Stimulated activated effector memory CD8-positive, alpha-beta T cell treated with anti-CD3 and anti-CD28 coated beads, Interleukin-12 subunit alpha, Interleukin-12 subunit beta, amount 100 ng/mL, for 72 hours (primary cell): ENCODE results near the gene ABCC8.

ENCODE experiments used
- ATAC-seq: fragments of 150-1000 bp; cut with Tn5 transposase; 2 replicates; pipeline ENCODE4 v1.10.0; 2021
- DNase-seq, 2 donors: peaks; one replicate each; pipeline ENCODE4 v3.0.0; 2021 to 2022; ENCODE audit warnings: low spot score in 2 of 2
- H3K27ac Mint-ChIP-seq: one replicate; pipeline ENCODE4 v1.8.0; 2022; ENCODE audit warnings: mild to moderate bottlenecking, mixed read lengths
- H3K36me3 Mint-ChIP-seq: one replicate; pipeline ENCODE4 v1.8.0; 2022; ENCODE audit warnings: mild to moderate bottlenecking, mixed read lengths
- H3K4me1 Mint-ChIP-seq: one replicate; pipeline ENCODE4 v1.8.0; 2022; ENCODE audit warnings: mixed read lengths
- H3K4me3 Mint-ChIP-seq: one replicate; pipeline ENCODE4 v1.8.0; 2022; ENCODE audit warnings: mild to moderate bottlenecking, mixed read lengths
- H3K9me3 Mint-ChIP-seq: one replicate; pipeline ENCODE4 v1.8.0; 2022; ENCODE audit warnings: mixed read lengths

ABCC8 gene

GRCh38 chr11:17386331-17387084, 90.1 kb downstream of the ABCC8 start:
- Mint-ChIP-seq H3K36me3 (peaks cover 6% of the 10 kb centered on the region), H3K9me3 (no peaks in the 10 kb centered on the region), H3K4me1 (peaks cover 13% of the 10 kb centered on the region), H3K27ac (no peak overlapping the region), H3K4me3 (no peak overlapping the region)
- ATAC-seq (peak; percentile 56), DNase-seq (peak in 1 of 2 donors; percentile 70)

- ATAC-seq (no peak), DNase-seq (no peak)
- Mint-ChIP-seq H3K36me3 (peaks cover 6% of the 10 kb centered on the region), H3K4me3 (no peak overlapping the region), H3K27ac (no peak overlapping the region), H3K4me1 (peaks cover 13% of the 10 kb centered on the region), H3K9me3 (no peaks in the 10 kb centered on the region)
These were observed 90.7 kb downstream of the ABCC8 start for GRCh38 chr11:17385926-17386325.

GRCh38 chr11:17385492-17385891, 91.2 kb downstream of the ABCC8 start:
- no peak for ATAC-seq
- Mint-ChIP-seq H3K4me3 (no peak overlapping the region), H3K4me1 (peaks cover 13% of the 10 kb centered on the region), H3K36me3 (peaks cover 6% of the 10 kb centered on the region), H3K9me3 (no peaks in the 10 kb centered on the region), H3K27ac (no peak overlapping the region)
- DNase-seq, result no peak

- DNase-seq (peak; percentile 67 to 82), ATAC-seq (peak; percentile 61)
- H3K4me3 Mint-ChIP-seq, result no peak overlapping the region
- no peak overlapping the region for H3K27ac Mint-ChIP-seq
- H3K36me3 Mint-ChIP-seq, result no peaks in the 10 kb centered on the region
- H3K4me1 Mint-ChIP-seq, result peaks cover 8% of the 10 kb centered on the region
- no peaks in the 10 kb centered on the region for H3K9me3 Mint-ChIP-seq
These were observed 92.6 kb downstream of the ABCC8 start for GRCh38 chr11:17384002-17384511.

DNA sequence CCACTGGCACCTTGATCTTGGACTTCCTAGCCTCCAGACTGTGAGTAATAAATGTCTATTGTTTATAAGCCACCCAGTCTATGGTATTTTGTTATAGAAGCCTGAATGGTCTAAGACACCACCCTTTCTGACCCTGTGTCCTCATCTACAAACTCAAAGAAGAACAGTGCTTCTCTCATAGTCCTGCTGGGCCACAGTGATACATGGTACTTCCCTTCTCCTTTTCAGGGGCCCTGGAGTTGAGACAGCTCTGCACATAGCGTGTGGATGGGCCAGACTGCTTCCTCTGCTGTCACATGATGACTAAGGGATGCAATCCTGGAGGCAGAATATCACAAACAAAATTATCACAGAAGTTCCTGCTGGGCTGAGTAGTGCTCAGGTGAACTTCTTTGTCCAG, 93.2 kb downstream of the ABCC8 start:
- Mint-ChIP-seq H3K4me3 (no peak overlapping the region), H3K9me3 (no peaks in the 10 kb centered on the region), H3K4me1 (peaks cover 8% of the 10 kb centered on the region), H3K36me3 (no peaks in the 10 kb centered on the region), H3K27ac (no peak overlapping the region)
- ATAC-seq (no peak), DNase-seq (no peak)

DNA sequence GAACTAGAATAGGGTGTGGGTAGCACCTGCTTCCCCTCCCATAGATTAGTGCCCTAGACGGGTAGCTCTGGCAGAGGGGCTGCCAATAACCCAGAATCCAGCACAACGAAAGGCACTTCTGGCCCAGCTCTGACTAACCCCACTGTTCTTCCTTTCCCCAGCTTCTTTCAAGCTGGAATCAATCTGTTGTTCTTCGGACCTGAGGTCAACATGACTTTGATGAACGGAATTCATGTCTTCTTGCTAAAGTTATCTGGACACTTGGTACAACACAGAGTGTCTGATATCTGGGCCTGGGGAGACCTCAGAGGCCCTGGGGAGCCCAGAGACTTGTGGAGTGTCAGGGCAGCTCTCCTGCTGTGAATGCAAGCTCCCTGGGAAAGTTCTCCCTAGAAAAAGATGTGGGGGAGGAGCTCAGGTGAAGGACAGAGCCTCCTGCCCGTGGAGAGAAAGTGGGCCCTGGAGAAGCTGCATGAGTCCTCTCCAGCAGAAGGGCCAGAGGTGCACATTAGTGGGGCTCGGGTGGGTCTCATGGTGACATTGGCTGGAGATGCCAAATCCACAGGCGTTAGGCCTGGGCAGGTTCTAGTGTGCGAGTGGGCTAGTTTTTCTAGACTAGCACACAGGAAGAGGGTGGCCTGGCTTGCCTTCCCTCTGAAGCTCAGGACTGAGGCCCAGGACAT, 94.5 kb downstream of the ABCC8 start:
- H3K4me1 Mint-ChIP-seq, result peaks cover under 1% of the 10 kb centered on the region
- H3K9me3 Mint-ChIP-seq, result no peaks in the 10 kb centered on the region
- ATAC-seq, result no peak
- no peaks in the 10 kb centered on the region for H3K36me3 Mint-ChIP-seq
- H3K4me3 Mint-ChIP-seq, result no peak overlapping the region
- no peak for DNase-seq
- no peak overlapping the region for H3K27ac Mint-ChIP-seq

- Mint-ChIP-seq H3K36me3 (peaks cover 8% of the 10 kb centered on the region), H3K4me1 (no peaks in the 10 kb centered on the region), H3K4me3 (no peak overlapping the region), H3K27ac (no peak overlapping the region), H3K9me3 (no peaks in the 10 kb centered on the region)
- no peak for ATAC-seq
- no peak for DNase-seq
These were observed 95.5 kb downstream of the ABCC8 start for GRCh38 chr11:17381156-17381555.

- H3K27ac Mint-ChIP-seq, result no peak overlapping the region
- peaks cover 8% of the 10 kb centered on the region for H3K36me3 Mint-ChIP-seq
- DNase-seq (no peak), ATAC-seq (no peak)
- H3K4me3 Mint-ChIP-seq, result no peak overlapping the region
- H3K9me3 Mint-ChIP-seq, result no peaks in the 10 kb centered on the region
- H3K4me1 Mint-ChIP-seq, result no peaks in the 10 kb centered on the region
These were observed 97.1 kb downstream of the ABCC8 start for GRCh38 chr11:17379383-17380180.

DNA sequence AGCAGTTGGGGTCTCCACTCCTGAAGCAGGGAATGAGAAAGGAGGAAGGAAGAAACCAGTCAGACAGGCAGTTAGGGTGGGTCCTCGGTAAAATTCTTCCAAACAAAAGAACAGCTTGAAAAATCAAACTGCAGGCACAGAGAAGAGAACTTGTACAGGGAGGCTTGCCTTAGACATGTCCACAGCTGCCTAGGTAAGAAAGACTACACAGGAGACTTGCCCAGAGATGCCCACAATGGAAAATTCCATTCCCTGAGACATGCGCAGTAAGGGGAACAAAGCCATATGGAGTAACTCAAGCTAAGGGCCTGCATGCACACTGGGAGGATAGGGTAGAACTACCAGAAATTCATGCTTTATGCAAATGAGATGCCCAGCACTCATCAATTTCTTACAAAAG, 98.0 kb downstream of the ABCC8 start:
- Mint-ChIP-seq H3K4me3 (no peak overlapping the region), H3K9me3 (no peaks in the 10 kb centered on the region), H3K27ac (peak overlapping the region; percentile 29), H3K36me3 (peaks cover 8% of the 10 kb centered on the region), H3K4me1 (no peaks in the 10 kb centered on the region)
- no peak for DNase-seq
- ATAC-seq, result no peak

GRCh38 chr11:17376493-17376892, 100.2 kb downstream of the ABCC8 start:
- no peak for DNase-seq
- Mint-ChIP-seq H3K4me1 (no peaks in the 10 kb centered on the region), H3K4me3 (no peak overlapping the region), H3K9me3 (peaks cover 9% of the 10 kb centered on the region), H3K27ac (no peak overlapping the region), H3K36me3 (peaks cover 18% of the 10 kb centered on the region)
- no peak for ATAC-seq

DNA sequence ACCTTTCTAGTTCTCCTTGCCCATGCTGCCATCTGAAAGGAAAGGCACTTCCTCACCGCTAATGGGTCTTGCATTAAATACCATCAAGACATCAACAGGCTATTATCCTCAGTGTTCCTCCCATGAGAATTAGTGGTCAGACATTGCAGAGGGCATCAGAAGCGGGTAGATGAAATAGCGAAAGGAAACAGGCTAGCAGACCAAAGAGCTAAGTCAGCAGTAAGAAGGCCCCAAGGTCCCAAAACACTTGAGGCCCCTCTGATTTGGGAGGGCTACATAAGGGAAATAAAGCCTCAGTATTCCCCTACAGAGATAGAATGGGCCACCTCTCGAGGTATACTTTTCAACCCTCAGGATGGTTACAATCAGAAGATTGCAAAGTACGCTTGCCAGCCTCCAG, 101.1 kb downstream of the ABCC8 start:
- H3K9me3 Mint-ChIP-seq, result peaks cover 17% of the 10 kb centered on the region
- no peaks in the 10 kb centered on the region for H3K4me1 Mint-ChIP-seq
- no peak overlapping the region for H3K27ac Mint-ChIP-seq
- DNase-seq (no peak), ATAC-seq (no peak)
- H3K4me3 Mint-ChIP-seq, result no peak overlapping the region
- H3K36me3 Mint-ChIP-seq, result peaks cover 27% of the 10 kb centered on the region

- H3K9me3 Mint-ChIP-seq, result peaks cover 26% of the 10 kb centered on the region
- ATAC-seq, result no peak
- DNase-seq, result no peak
- peaks cover 44% of the 10 kb centered on the region for H3K36me3 Mint-ChIP-seq
- H3K27ac Mint-ChIP-seq, result no peak overlapping the region
- peaks cover 14% of the 10 kb centered on the region for H3K4me1 Mint-ChIP-seq
- no peak overlapping the region for H3K4me3 Mint-ChIP-seq
These were observed 105.0 kb downstream of the ABCC8 start for GRCh38 chr11:17371614-17372013.

- Mint-ChIP-seq H3K4me3 (no peak overlapping the region), H3K27ac (no peak overlapping the region), H3K9me3 (peaks cover 26% of the 10 kb centered on the region), H3K36me3 (peaks cover 45% of the 10 kb centered on the region), H3K4me1 (peaks cover 14% of the 10 kb centered on the region)
- DNase-seq (no peak), ATAC-seq (no peak)
These were observed 106.9 kb downstream of the ABCC8 start for GRCh38 chr11:17369684-17370243.

GRCh38 chr11:17369094-17369493, 107.6 kb downstream of the ABCC8 start:
- Mint-ChIP-seq H3K4me3 (no peak overlapping the region), H3K9me3 (peaks cover 26% of the 10 kb centered on the region), H3K36me3 (peaks cover 45% of the 10 kb centered on the region), H3K27ac (peak overlapping the region; percentile 54), H3K4me1 (peaks cover 14% of the 10 kb centered on the region)
- peak; percentile 71 for ATAC-seq
- no peak for DNase-seq

DNA sequence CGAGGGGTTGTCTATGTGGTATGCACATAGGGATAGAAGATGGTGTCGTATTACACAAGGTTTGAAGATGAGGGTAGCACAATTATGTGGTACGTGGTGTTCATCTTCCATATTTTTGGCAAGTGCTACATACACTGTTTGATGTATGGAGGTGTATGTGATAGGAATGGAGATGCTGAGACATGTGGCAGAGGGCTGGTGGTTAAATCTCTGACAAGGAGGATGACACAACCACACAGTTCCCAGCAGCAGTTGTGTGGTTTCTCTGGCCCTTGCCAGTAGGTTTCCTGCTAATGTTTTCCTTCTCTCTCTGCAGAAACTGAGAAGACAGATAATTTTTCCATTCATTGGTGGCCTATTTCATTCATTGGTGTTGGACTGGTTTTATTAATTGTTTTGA, 108.1 kb downstream of the ABCC8 start:
- Mint-ChIP-seq H3K4me3 (no peak overlapping the region), H3K4me1 (peaks cover 16% of the 10 kb centered on the region), H3K27ac (peak overlapping the region; percentile 54), H3K36me3 (peaks cover 49% of the 10 kb centered on the region), H3K9me3 (peaks cover 26% of the 10 kb centered on the region)
- ATAC-seq (peak; percentile 68), DNase-seq (no peak)
